ENCODE measurements around the gene CA10. TPM values are rescaled to one million over a fixed set of nuclear protein-coding genes. Genes with fewer than 3 reads are reported as not detected.

Gene CA10
- total RNA-seq, 1 experiment from 2014 or later = 0.46 TPM

- no peak overlapping the region for H3K4me3 Mint-ChIP-seq
- H3K4me2 ChIP-seq (ENCODE audit: insufficient read depth, insufficient read length, low read length) = no peak overlapping the region
- H3K79me1 ChIP-seq (ENCODE audit: insufficient read depth, low read depth, low read length, poor library complexity, severe bottlenecking) = no peaks in the 10 kb centered on the region
- no peak for TF ChIP-seq CTCF (conservative IDR thresholded peaks at IDR 0.05)
- no peak for DNase-seq
- H3K36me3 Mint-ChIP-seq (ENCODE audit: insufficient read depth in 1 of 3, low read depth in 3 of 3) = no peaks in the 10 kb centered on the region
- H2BK5ac ChIP-seq (ENCODE audit: insufficient read length, low read length) = no peak overlapping the region
- no peak overlapping the region for H3K27ac Mint-ChIP-seq
- no peak overlapping the region for H3K9ac ChIP-seq (ENCODE audit: extremely low read depth, insufficient read length, low read length)
- no peak overlapping the region for H3T11ph ChIP-seq (ENCODE audit: low read length)
- H3K14ac ChIP-seq (ENCODE audit: insufficient read depth, low read length) = no peak overlapping the region
- no CpG with 5 or more reads among the region's 6 CpGs for WGBS (ENCODE audit: extremely low coverage, insufficient read length, low lambda C conversion rate)
- no peak overlapping the region for H3K4ac ChIP-seq (ENCODE audit: low read depth, low read length)
- no peak overlapping the region for H4K91ac ChIP-seq (ENCODE audit: insufficient read length, low read depth, low read length)
- H3K27me3 Mint-ChIP-seq (ENCODE audit: low read depth) = no peaks in the 10 kb centered on the region; the same call in none of the 2 replicates
- H2BK120ac ChIP-seq (ENCODE audit: low read depth, low read length, poor library complexity, severe bottlenecking) = no peak overlapping the region
- no peak overlapping the region for H2AFZ ChIP-seq (ENCODE audit: low read length)
- H3K23ac ChIP-seq (ENCODE audit: insufficient read length, low read depth, low read length) = no peak overlapping the region
- H4K5ac ChIP-seq (ENCODE audit: insufficient read length, low read depth, low read length) = no peak overlapping the region
- no peak overlapping the region for H4K8ac ChIP-seq (replicated peaks; ENCODE audit: insufficient read length, low read depth, low read length)
- H3K27ac ChIP-seq (ENCODE audit: insufficient read length, low read depth, low read length) = no peak overlapping the region
- H3K9me3 Mint-ChIP-seq = no peaks in the 10 kb centered on the region
- no peaks in the 10 kb centered on the region for H3K23me2 ChIP-seq (ENCODE audit: insufficient read length, low read depth, low read length, poor library complexity, severe bottlenecking)
- H2AK5ac ChIP-seq (ENCODE audit: insufficient read length, low read length) = no peak overlapping the region
- H3K4me1 ChIP-seq (ENCODE audit: insufficient read depth, low read length) = 0 out of 2 replicates have a peak, but pooled peaks cover 4% of the 10 kb centered on the region
- no peak overlapping the region for H2BK12ac ChIP-seq (ENCODE audit: insufficient read length, low read depth, low read length)
- peaks cover 11 to 12% of the 10 kb centered on the region in 2 experiments for H3K4me1 Mint-ChIP-seq
- no peak overlapping the region for H2BK20ac ChIP-seq (ENCODE audit: low read depth, low read length, poor library complexity, severe bottlenecking)
- H3K56ac ChIP-seq (ENCODE audit: insufficient read length, low read depth, low read length) = no peak overlapping the region
- no peaks in the 10 kb centered on the region for H4K20me1 ChIP-seq (ENCODE audit: control insufficient read depth, insufficient read depth, insufficient read length)
- H3K9me3 ChIP-seq (ENCODE audit: control insufficient read depth, low read depth, low read length) = no peaks in the 10 kb centered on the region
- no peaks in the 10 kb centered on the region for H3K79me2 ChIP-seq (ENCODE audit: insufficient read depth, low read length)
- no peaks in the 10 kb centered on the region for H3K27me3 ChIP-seq (ENCODE audit: insufficient read depth, low read length)
- H2BK15ac ChIP-seq (ENCODE audit: low read depth, low read length) = no peak overlapping the region
- no peak overlapping the region for H3K18ac ChIP-seq (ENCODE audit: insufficient read length, low read depth, low read length)
These were observed 506.8 kb downstream of the CA10 start for GRCh38 chr17:51651513-51652298.

Measured in H9 (cell line).